ENCODE results near the gene ARL6IP6. TPM values are rescaled to one million over a fixed set of nuclear protein-coding genes. Genes with fewer than 3 reads are reported as not detected.

Gene ARL6IP6
- total RNA-seq, 1 experiment from 2014 or later: 41.4 TPM

GRCh38 chr2:152792974-152793373 is 74.6 kb downstream of the ARL6IP6 start:
- DNase-seq: no peak
- no peak overlapping the region for H3K27ac Mint-ChIP-seq (ENCODE audit: unreplicated experiment)

GRCh38 chr2:152796941-152797340 is 78.5 kb downstream of the ARL6IP6 start:
- no peaks in the 10 kb centered on the region; the same call in 1 of the 2 replicates for H3K9me3 ChIP-seq
- H3K36me3 ChIP-seq (ENCODE audit: control insufficient read depth, insufficient read depth, low read length): no peaks in the 10 kb centered on the region
- POLR2A ChIA-PET: no interaction called here
- no peaks in the 10 kb centered on the region for H3K4me1 ChIP-seq
- no peaks in the 10 kb centered on the region for H3K9me3 Mint-ChIP-seq (ENCODE audit: unreplicated experiment)
- H3K27me3 Mint-ChIP-seq (ENCODE audit: insufficient read depth, unreplicated experiment): no peaks in the 10 kb centered on the region
- no peak for TF ChIP-seq CTCF (IDR thresholded peaks at IDR 0.05; ENCODE audit: insufficient read depth in 1 of 2, low read depth in 1 of 2, low read length in 1 of 2, severe bottlenecking in 1 of 2, unreplicated experiment in 1 of 2)
- H3K27me3 ChIP-seq (replicated peaks; ENCODE audit: control insufficient read depth, insufficient read depth, low read length): no peaks in the 10 kb centered on the region
- no TSS peak for BruUV-seq (replicated peaks)
- H3K27ac Mint-ChIP-seq (ENCODE audit: unreplicated experiment): no peak overlapping the region
- CTCF ChIA-PET: no interaction called here
- DNase-seq: no peak
- H3K4me3 ChIP-seq (ENCODE audit: low read depth, low read length): no peak overlapping the region
- H3K4me3 Mint-ChIP-seq (ENCODE audit: unreplicated experiment): no peak overlapping the region
- no peaks in the 10 kb centered on the region for H3K4me1 Mint-ChIP-seq (ENCODE audit: low read depth, unreplicated experiment)
- H3K36me3 Mint-ChIP-seq (ENCODE audit: insufficient read depth, unreplicated experiment): no peaks in the 10 kb centered on the region
- intact Hi-C loops (cut with micrococcal nuclease; ENCODE audit: unreplicated experiment): no loop called here

More at GRCh38 chr2:152792974-152793373, 74.6 kb downstream of the ARL6IP6 start:
- Mint-ChIP-seq H3K27me3 (ENCODE audit: insufficient read depth, unreplicated experiment) (no peaks in the 10 kb centered on the region), H3K36me3 (ENCODE audit: insufficient read depth, unreplicated experiment) (no peaks in the 10 kb centered on the region), H3K9me3 (ENCODE audit: unreplicated experiment) (peaks cover under 1% of the 10 kb centered on the region), H3K4me3 (ENCODE audit: unreplicated experiment) (no peak overlapping the region), H3K4me1 (ENCODE audit: low read depth, unreplicated experiment) (no peaks in the 10 kb centered on the region)
- no TSS peak for BruUV-seq (replicated peaks)
- Histone ChIP-seq H3K9me3 (no peaks in the 10 kb centered on the region), H3K4me1 (no peaks in the 10 kb centered on the region), H3K27me3 (replicated peaks; ENCODE audit: control insufficient read depth, insufficient read depth, low read length) (no peaks in the 10 kb centered on the region), H3K4me3 (ENCODE audit: low read depth, low read length) (no peak overlapping the region), H3K36me3 (ENCODE audit: control insufficient read depth, insufficient read depth, low read length) (no peaks in the 10 kb centered on the region)
- CTCF ChIA-PET: no interaction called here
- intact Hi-C loops (cut with micrococcal nuclease; ENCODE audit: unreplicated experiment): no loop called here
- POLR2A ChIA-PET: no interaction called here
- TF ChIP-seq CTCF (IDR thresholded peaks at IDR 0.05; ENCODE audit: insufficient read depth in 1 of 2, low read depth in 1 of 2, low read length in 1 of 2, severe bottlenecking in 1 of 2, unreplicated experiment in 1 of 2): no peak

- Mint-ChIP-seq H3K27me3 (ENCODE audit: insufficient read depth, unreplicated experiment) (peaks cover 5% of the 10 kb centered on the region), H3K9me3 (ENCODE audit: unreplicated experiment) (no peaks in the 10 kb centered on the region), H3K4me3 (ENCODE audit: unreplicated experiment) (no peak overlapping the region), H3K4me1 (ENCODE audit: low read depth, unreplicated experiment) (no peaks in the 10 kb centered on the region), H3K36me3 (ENCODE audit: insufficient read depth, unreplicated experiment) (no peaks in the 10 kb centered on the region), H3K27ac (ENCODE audit: unreplicated experiment) (no peak overlapping the region)
- Histone ChIP-seq H3K4me3 (ENCODE audit: low read depth, low read length) (no peak overlapping the region), H3K9me3 (no peaks in the 10 kb centered on the region; the same call in 1 of the 2 replicates), H3K36me3 (ENCODE audit: control insufficient read depth, insufficient read depth, low read length) (no peaks in the 10 kb centered on the region), H3K4me1 (no peaks in the 10 kb centered on the region), H3K27me3 (replicated peaks; ENCODE audit: control insufficient read depth, insufficient read depth, low read length) (no peaks in the 10 kb centered on the region)
- no peak for DNase-seq
- TF ChIP-seq CTCF (IDR thresholded peaks at IDR 0.05; ENCODE audit: insufficient read depth in 1 of 2, low read depth in 1 of 2, low read length in 1 of 2, severe bottlenecking in 1 of 2, unreplicated experiment in 1 of 2): no peak
- no TSS peak for BruUV-seq (replicated peaks)
- POLR2A ChIA-PET: no interaction called here
- intact Hi-C loops (cut with micrococcal nuclease; ENCODE audit: unreplicated experiment): no loop called here
- CTCF ChIA-PET: no interaction called here
These were observed 86.4 kb downstream of the ARL6IP6 start for GRCh38 chr2:152804687-152805408.
